ENCODE results near the gene GDF11. TPM values are rescaled to one million over a fixed set of nuclear protein-coding genes. Genes with fewer than 3 reads are reported as not detected.

GDF11 gene
- total RNA-seq = 6.0 and 9.2 TPM in 2 replicates

GRCh38 chr12:55742719-55743405 is at the start of gene GDF11:
Gene GDF11 (plus strand): TSS chr12:55743122. CDS start chr12:55743317, 195 bp downstream.

GRCh38 chr12:55707841-55708694 is 34.9 kb upstream of the GDF11 start, which contains the start of gene ITGA7:
Gene ITGA7 (minus strand): TSS chr12:55707904. CDS start chr12:55707682, 222 bp downstream.

GRCh38 chr12:55715833-55716581 is 26.9 kb upstream of the GDF11 start, which contains the start of gene BLOC1S1:
Gene BLOC1S1 (plus strand): TSS chr12:55716046. CDS start chr12:55716052, 6 bp downstream.

GRCh38 chr12:55720071-55720564 is 22.8 kb upstream of the GDF11 start, which contains the start of gene RDH5:
Gene RDH5 (plus strand): TSS chr12:55720393. CDS start chr12:55721185, 792 bp downstream.

GRCh38 chr12:55728939-55729818 is 13.7 kb upstream of the GDF11 start, which contains the start of gene CD63:
Gene CD63 (minus strand): TSS chr12:55729009. CDS start chr12:55728341, 668 bp downstream.

Other genes with a start within 250 kb of the GDF11 start
- not detected in 2 replicates for gene OR6C4, start 193.5 kb upstream of the GDF11 start, total RNA-seq
- not detected in 2 replicates for gene OR2AP1, start 170.7 kb upstream of the GDF11 start, total RNA-seq
- not detected in 2 replicates for gene OR10P1, start 106.2 kb upstream of the GDF11 start, total RNA-seq
- gene ITGA7, start 35.2 kb upstream of the GDF11 start, total RNA-seq = 0.05 and 0.28 TPM in 2 replicates
- 108 and 152 TPM in 2 replicates for gene BLOC1S1, start 27.1 kb upstream of the GDF11 start, total RNA-seq
- gene RDH5, start 22.7 kb upstream of the GDF11 start, total RNA-seq = 0.63 TPM in 1 of 2 replicates, not detected in the other
- gene CD63, start 14.1 kb upstream of the GDF11 start, total RNA-seq = 551 and 563 TPM in 2 replicates
- 116 and 121 TPM in 2 replicates for gene SARNP, start 74.6 kb downstream of the GDF11 start, total RNA-seq
- 37.2 and 39.4 TPM in 2 replicates for gene ORMDL2, start 74.9 kb downstream of the GDF11 start, total RNA-seq
- gene DNAJC14, start 86.5 kb downstream of the GDF11 start, total RNA-seq = 19.1 and 29.6 TPM in 2 replicates
- 1.1 and 1.2 TPM in 2 replicates for gene MMP19, start 99.8 kb downstream of the GDF11 start, total RNA-seq
- gene PYM1, start 184.8 kb downstream of the GDF11 start, total RNA-seq = 57.3 and 64.0 TPM in 2 replicates
- 141 and 497 TPM in 2 replicates for gene DGKA, start 188.0 kb downstream of the GDF11 start, total RNA-seq
- gene PMEL, start 222.9 kb downstream of the GDF11 start, total RNA-seq = 1.9 and 2.6 TPM in 2 replicates
- gene CDK2, start 223.7 kb downstream of the GDF11 start, total RNA-seq = 36.7 and 43.8 TPM in 2 replicates
- gene RAB5B, start 231.0 kb downstream of the GDF11 start, total RNA-seq = 47.2 and 66.3 TPM in 2 replicates

Measured in airway epithelial cell (primary cell).